Measurements from ENCODE around the gene NUP153.
"Not testable (repeated sequence)": the region's sequence is repeated elsewhere in the genome, so short reads cannot be mapped to it uniquely, and the experiment has no call there.

DNA sequence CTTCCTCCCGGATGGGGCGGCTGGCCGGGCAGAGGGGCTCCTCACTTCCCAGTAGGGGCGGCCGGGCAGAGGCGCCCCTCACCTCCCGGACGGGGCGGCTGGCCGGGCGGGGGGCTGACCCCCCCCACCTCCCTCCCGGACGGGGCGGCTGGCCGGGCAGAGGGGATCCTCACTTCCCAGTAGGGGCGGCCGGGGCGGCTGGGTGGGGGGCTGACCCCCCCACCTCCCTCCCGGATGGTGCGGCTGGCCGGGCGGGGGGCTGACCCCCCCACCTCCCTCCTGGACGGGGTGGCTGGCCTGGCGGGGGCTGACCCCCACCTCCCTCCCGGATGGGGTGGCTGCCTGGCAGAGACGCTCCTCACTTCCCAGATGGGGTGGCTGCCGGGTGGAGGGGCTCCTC, 28.6 kb upstream of the NUP153 start:
- TF ChIP-seq, protein P1, sequence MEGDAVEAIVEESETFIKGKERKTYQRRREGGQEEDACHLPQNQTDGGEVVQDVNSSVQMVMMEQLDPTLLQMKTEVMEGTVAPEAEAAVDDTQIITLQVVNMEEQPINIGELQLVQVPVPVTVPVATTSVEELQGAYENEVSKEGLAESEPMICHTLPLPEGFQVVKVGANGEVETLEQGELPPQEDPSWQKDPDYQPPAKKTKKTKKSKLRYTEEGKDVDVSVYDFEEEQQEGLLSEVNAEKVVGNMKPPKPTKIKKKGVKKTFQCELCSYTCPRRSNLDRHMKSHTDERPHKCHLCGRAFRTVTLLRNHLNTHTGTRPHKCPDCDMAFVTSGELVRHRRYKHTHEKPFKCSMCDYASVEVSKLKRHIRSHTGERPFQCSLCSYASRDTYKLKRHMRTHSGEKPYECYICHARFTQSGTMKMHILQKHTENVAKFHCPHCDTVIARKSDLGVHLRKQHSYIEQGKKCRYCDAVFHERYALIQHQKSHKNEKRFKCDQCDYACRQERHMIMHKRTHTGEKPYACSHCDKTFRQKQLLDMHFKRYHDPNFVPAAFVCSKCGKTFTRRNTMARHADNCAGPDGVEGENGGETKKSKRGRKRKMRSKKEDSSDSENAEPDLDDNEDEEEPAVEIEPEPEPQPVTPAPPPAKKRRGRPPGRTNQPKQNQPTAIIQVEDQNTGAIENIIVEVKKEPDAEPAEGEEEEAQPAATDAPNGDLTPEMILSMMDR (IDR thresholded peaks at IDR 0.05) = not testable (repeated sequence)
- not testable (repeated sequence) for TF ChIP-seq POLR2A (IDR thresholded peaks at IDR 0.05)

Data from sigmoid colon (tissue), 3 donors.